Effector CD4-positive, alpha-beta T cell (primary cell): ENCODE measurements around the gene PERCC1.
"Not testable (repeated sequence)": the region's sequence is repeated elsewhere in the genome, so short reads cannot be mapped to it uniquely, and the experiment has no call there.

ENCODE experiments used
- DNase-seq: peaks from one replicate; pipeline ENCODE4 v3.0.0-alpha.2; 2020

PERCC1 gene

DNA sequence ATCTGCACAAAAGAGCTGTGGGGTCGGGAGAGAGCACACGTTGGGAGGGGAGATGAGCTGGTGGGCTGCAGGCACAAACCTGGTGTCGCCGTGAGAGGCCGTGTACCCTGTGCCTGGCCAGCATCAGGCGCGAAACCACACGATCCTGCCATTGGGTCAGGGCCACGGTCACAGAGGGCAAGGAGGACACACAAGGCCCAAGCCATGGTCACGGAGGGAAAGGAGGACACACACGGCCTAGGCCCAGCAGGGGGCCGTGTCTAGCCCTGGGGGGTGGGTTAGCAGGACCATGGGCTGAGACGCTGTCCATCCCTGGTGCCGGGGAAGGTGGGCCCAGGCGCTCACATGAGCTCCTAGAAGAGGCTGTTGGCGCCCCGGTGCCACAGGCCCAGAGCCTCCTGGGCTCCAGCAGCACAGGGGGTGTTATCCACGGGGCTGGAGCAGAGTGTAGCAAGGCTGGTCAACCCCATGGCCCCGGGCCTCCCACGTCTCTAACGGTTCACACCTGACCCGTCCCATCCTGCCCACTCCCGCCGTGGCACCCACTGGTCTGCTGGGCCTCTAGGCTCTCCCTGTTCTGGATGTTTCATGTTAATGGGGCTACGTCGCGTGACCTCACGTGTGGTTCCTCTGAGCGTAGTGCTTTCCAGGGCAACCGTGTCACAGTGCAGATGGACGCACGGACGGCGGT is 21.0 kb downstream of the PERCC1 start:
- DNase-seq: no peak

- DNase-seq: no peak
Measured at GRCh38 chr16:1452530-1452929, 21.7 kb downstream of the PERCC1 start.

DNA sequence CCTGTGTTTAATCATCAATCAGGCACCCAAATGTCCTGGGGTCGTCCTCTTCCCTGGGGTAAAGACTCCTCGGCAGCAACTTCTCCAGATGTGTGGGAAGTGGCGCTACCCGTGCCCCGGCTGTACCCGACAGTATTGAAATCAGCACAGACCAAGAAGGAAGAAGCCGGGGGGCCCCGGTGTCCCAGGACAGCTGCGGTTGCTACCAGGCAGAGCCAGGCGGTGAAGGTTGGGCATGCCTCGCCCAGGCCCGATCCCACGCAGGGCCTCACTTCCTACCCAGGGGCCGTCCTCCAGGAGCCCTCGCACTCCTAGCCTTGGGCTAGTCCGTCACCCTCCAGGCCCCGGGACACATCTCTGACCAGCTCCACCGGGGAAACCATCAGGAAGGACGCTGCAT is 22.4 kb downstream of the PERCC1 start:
- DNase-seq: no peak

DNA sequence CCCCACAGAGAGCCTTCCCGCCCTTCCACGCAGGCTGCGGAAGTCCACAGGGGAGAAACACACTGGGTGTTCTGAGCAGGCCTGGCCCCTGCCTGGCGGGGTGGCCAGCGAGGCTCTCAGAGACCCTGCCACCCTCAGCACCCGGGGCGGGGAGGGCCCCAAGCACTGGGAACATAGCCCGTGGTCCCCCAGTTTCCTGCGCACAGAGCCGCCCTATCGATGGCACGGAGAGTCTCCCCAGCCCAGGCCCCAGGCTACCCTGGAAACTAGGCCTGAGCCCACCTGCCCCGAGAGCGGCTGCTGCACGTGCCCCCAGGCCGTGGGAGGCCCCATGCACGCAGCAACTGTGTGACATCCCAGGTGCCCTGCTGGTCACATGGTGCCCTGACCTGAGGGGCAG is 23.7 kb downstream of the PERCC1 start:
- no peak for DNase-seq

DNA sequence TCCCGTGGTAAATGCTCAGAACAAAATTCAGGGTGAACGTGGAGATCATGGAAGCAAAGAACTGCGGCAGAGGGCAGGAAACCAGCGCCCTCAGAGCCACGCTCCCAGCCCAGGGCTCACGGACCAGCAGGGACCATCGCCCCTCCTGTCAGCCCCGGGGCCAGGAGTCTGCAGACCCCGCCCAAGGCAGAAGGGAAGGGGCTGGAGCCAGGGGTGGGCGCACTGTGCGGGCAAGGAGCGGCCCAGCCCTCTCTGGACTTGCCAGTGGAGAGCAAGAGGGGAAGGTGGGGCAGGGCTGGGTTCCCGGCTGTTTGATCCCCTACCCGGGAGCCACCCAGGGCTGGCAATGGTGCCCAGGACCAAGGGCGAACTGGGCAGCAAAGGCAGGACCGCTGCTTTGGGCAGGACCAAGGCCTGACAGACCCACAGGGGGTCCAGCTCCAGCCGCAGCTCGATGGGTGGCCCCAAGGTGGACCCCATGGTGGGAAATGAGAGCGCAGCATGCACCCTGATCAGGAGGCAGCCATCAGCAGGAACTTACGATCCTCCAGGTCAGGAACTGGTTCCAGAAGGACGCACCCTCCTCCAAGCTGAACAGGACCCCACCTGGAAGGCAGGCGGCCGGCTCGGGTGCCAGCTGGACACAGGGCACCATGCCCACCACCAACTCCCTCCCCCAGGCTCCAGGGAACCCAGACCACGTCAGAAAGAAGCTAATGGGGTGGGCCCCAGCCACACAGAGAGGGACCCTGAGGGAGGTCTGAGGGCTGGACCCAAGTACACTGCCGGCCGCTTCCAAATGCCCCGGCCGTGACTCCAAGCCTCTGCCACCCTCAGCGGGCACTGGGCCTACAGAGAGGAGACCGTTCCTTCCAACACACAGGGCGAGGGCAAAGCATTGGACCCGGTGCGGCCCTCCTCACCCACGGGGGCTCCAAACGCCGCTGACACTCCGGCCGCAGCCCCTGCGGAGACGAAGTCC is 24.6 kb downstream of the PERCC1 start:
- no peak for DNase-seq

GRCh38 chr16:1456951-1457350 is 26.1 kb downstream of the PERCC1 start:
- DNase-seq: no peak

DNA sequence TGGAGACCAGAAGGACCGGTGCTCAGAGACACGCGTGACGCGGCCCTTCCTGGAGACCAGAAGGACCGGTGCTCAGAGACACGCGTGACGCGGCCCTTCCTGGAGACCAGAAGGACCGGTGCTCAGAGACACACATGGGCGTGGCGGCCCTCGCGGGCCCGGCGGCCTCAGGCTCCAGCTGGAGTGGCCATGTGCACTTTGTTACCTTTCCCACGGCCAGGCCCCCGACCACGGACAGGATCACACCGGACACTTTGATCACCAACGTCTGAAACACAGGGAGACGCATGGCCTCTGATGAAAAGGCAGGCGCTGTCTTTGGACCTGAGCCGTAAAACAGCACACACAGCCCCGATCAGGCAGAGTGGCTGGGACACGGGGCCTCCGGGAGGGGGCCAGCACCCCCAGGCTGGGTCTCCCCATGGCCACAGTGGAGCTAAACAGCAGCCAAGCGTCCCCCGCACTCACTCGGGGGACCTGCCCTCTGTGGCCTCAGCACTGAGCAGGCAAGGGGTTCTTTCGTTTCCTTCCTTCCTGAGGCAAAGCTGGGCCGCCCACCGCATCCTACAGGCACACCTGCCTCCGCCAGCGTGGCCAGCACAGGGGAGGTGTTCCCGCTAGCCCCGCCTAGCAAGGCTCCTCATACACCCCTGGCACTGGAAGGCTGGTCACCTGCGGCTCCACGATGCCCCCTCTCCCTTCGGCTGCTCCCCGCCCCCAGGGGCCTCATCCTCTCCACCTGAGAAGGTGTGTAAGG is 26.8 kb downstream of the PERCC1 start:
- no peak for DNase-seq

DNA sequence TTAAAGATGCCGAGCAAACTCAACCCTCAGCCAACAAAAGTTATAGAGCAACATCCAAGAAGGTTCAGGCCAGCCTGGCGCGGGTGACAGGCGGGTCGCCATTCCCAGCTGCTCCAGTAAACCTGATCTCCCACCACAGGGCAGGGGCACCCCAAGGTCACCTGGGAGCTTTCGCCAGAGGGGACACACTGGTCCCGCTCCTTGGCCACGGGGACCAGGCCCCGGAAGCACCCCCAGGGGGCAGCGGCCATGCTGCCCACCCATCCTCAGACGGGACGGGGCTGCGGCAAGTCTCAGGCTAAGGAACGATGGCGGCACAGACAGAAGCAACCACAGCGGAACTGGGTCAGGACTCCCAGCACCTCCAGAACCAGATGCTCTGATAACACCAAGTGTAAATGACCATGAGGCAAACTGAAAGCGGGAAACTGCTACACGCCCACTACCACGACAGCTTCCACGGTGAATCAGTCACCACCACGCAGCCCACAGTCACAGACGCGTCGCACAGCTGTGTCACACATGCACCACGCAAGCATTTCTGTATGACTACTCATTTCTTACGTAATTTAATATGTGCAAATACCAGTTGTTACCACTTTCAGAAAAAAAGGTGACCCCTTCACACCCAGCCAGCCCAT is 27.6 kb downstream of the PERCC1 start:
- no peak for DNase-seq

DNA sequence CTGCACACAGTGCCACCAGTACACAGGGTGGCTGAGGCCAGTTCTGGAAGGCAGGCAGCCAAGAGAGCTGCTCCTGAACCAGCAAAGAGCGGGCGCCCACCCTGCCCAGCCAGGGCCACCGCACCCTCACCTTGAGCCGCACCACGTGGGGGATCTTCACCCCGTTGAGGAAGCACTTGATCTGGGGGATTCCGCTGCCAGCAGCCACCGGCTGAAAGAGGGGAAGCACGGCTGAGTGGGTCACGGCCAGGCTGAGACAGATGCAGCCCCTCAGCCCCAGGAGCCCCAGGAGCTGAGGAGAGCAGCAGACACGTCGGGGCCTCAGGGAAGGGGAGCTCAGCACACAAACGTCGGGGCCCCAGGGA is 28.1 kb downstream of the PERCC1 start:
- DNase-seq: no peak

- DNase-seq: no peak
Measured at GRCh38 chr16:1459967-1460366, 29.1 kb downstream of the PERCC1 start.

GRCh38 chr16:1460602-1461138 is 29.8 kb downstream of the PERCC1 start:
- no peak for DNase-seq

DNA sequence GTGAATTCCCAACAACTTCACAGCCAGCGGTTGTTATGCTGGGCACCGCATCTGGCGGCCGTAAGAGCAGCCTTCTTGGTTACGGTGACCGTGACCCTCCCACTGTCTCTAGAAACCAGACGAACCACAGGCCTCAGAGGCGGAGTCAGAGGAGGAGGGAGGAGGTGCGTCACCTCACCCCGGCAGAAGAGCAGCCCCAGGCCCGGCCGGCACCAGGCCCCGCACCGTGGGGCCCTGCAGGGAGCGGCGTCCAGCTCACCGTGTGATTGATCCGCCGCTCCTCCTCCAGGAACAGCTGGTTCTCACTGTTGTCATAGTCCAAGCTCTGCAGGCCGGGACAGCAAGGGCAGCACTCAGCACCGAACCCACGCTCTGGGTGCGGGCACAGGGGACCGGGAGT is 30.3 kb downstream of the PERCC1 start:
- no peak for DNase-seq

GRCh38 chr16:1464196-1464893 is 33.5 kb downstream of the PERCC1 start:
- no peak for DNase-seq

GRCh38 chr16:1464894-1465566 is 34.2 kb downstream of the PERCC1 start:
- DNase-seq: no peak

DNA sequence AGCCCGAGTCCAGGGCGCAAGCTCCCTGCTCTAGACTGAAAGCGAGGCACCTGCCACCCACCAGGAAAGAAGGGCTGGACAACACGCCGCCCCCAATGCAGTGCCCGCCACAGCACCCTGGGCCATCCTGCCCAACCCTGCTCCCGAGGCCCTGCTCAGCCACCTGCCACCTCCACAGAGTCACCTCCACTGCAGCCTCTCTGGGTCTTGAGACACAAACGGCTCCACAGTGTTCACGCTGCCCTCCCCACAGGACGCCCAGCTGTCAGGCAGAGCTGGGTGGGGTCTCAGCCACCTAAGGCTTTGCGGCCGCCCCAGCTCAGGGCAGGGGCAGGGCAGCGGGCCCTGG is 34.7 kb downstream of the PERCC1 start:
- DNase-seq: no peak

- DNase-seq: no peak
Measured at GRCh38 chr16:1466054-1466453, 35.2 kb downstream of the PERCC1 start.

DNA sequence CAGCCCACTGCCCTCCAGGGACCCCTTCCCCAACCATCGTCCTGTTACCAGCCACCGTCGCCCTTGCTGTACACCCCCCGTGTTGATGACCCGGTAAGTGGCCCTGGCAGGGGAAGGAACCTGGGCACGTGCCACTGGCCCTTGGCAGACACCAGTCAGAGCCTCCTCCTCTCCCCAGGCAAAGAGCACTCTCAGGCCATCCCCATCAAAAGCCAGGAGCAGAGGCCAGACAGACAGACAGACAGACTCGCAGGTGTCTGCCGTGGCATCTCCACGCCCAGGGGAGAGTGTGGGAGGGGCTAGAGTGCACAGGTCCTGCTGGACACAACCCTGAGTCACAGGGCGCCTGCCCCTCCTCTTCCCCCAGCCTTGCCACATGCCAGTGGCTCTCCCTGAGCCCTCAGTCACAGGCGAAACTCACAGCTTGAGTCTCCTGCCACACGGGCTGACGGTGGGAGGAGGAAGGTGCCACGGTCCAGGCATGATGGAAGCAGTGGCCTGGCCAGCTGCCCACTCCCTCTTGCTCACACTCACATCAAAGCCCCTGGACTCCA is 36.2 kb downstream of the PERCC1 start:
- DNase-seq: no peak

- no peak for DNase-seq
Measured at GRCh38 chr16:1468426-1468810, 37.5 kb downstream of the PERCC1 start.

GRCh38 chr16:1469141-1469540 is 38.3 kb downstream of the PERCC1 start:
- DNase-seq: not testable (repeated sequence)

- no peak for DNase-seq
Measured at GRCh38 chr16:1469693-1470201, 38.9 kb downstream of the PERCC1 start.
